Fibroblast of lung (primary cell): ENCODE measurements around the gene ELOA.

Experiments used
- CTCF ChIP-seq, 2 donors: IDR thresholded peaks in 1 of 2; conservative IDR thresholded peaks in 1 of 2; 1 replicate in 1 of 2; 2 replicates in 1 of 2; pipeline ENCODE4 v1.5.1; 2011 to 2012; ENCODE audit warnings: low read length in 2 of 2, control low read depth in 1 of 2, inconsistent platforms in 1 of 2, low read depth in 1 of 2, mild to moderate bottlenecking in 1 of 2
- EZH2 ChIP-seq: IDR thresholded peaks from 2 replicates; pipeline ENCODE4 v1.5.1; 2012; ENCODE audit warnings: low read length, control low read depth, mild to moderate bottlenecking; ENCODE audit errors: missing control alignments

- TF ChIP-seq CTCF (conservative IDR thresholded peaks at IDR 0.05 in 1 of 2, IDR thresholded peaks at IDR 0.05 in 1 of 2; ENCODE audit: low read depth in 1 of 2, low read length in 2 of 2) (no peak), EZH2 (no peak)
Measured at GRCh38 chr1:23720256-23720995, 22.8 kb upstream of the ELOA start.
